GM12865 (cell line): ENCODE measurements around the gene SPTLC3.

Experiments
- DNase-seq: peaks from one replicate; pipeline ENCODE4 v3.0.0; 2010; ENCODE audit warnings: low read depth
- H3K4me3 ChIP-seq: 2 replicates; pipeline ENCODE4 v1.5.1; 2011; ENCODE audit warnings: mild to moderate bottlenecking, low read depth, low read length, control low read depth
- CTCF ChIP-seq: IDR thresholded peaks from 2 replicates; pipeline ENCODE4 v1.5.1; 2011; ENCODE audit warnings: low read length, control low read depth, low read depth, inconsistent platforms; ENCODE audit not compliant: insufficient read depth; ENCODE audit errors: missing control alignments

SPTLC3 gene

GRCh38 chr20:13169086-13169485 lies 160.3 kb downstream of the SPTLC3 start:
- no peak overlapping the region for H3K4me3 ChIP-seq
- no peak for DNase-seq
- TF ChIP-seq CTCF = no peak

GRCh38 chr20:13170771-13171170 lies 162.0 kb downstream of the SPTLC3 start:
- TF ChIP-seq CTCF = no peak
- no peak for DNase-seq

GRCh38 chr20:13173201-13173600 lies 164.4 kb downstream of the SPTLC3 start:
- no peak for TF ChIP-seq CTCF
- H3K4me3 ChIP-seq = no peak overlapping the region
- DNase-seq = no peak

More at GRCh38 chr20:13170771-13171170, 162.0 kb downstream of the SPTLC3 start:
- no peak overlapping the region for H3K4me3 ChIP-seq

GRCh38 chr20:13174402-13174801 lies 165.6 kb downstream of the SPTLC3 start:
- no peak for TF ChIP-seq CTCF
- peak; percentile 16 for DNase-seq
- no peak overlapping the region for H3K4me3 ChIP-seq

GRCh38 chr20:13180986-13181889 lies 172.5 kb downstream of the SPTLC3 start:
- H3K4me3 ChIP-seq = no peak overlapping the region
- DNase-seq = no peak
- no peak for TF ChIP-seq CTCF

GRCh38 chr20:13183005-13183404 lies 174.2 kb downstream of the SPTLC3 start:
- H3K4me3 ChIP-seq = no peak overlapping the region
- no peak for TF ChIP-seq CTCF
- peak; percentile 28 for DNase-seq
